ENCODE measurements around the gene APBA2.

Gene APBA2

DNA sequence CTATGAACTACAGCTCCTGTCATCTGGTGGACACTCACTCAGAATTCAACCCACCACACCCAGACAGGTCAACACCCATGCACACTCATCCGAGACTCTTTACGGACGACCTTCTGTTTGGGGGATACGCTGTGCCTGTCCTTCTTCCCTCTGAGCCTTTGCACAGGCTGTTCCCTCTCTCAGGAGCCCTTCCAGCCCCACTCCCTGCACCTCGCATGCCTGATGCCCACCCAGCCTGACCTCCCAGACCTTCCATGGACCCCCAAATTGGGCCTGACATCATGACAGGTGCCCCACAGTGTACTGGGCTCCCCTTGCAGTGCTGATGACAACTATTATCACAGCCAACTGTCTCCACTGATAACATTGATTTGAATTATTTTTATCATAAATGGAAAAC lies 248.0 kb downstream of the APBA2 start:
- DNase-seq (ENCODE audit: low read depth) = no peak

DNA sequence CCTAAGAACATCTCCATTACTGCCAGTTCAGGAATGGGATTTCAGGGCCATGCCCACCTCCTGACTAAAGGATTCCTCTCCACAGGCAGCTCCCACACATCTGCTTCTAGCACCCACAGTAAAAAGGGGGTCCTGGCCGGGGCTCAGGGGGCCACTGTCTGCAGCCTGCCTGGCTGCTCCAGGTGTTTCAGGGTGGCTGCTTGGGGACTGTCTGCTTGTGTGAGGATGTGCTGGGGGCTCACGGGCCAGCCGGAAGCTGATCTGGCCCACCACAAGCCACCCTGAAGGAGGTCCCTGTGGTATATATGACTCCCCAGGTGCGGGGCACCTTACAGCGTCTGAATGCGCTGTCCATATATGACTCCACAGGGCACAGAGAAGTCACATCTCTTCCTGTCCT lies 248.5 kb downstream of the APBA2 start:
- DNase-seq (ENCODE audit: low read depth) = no peak

DNA sequence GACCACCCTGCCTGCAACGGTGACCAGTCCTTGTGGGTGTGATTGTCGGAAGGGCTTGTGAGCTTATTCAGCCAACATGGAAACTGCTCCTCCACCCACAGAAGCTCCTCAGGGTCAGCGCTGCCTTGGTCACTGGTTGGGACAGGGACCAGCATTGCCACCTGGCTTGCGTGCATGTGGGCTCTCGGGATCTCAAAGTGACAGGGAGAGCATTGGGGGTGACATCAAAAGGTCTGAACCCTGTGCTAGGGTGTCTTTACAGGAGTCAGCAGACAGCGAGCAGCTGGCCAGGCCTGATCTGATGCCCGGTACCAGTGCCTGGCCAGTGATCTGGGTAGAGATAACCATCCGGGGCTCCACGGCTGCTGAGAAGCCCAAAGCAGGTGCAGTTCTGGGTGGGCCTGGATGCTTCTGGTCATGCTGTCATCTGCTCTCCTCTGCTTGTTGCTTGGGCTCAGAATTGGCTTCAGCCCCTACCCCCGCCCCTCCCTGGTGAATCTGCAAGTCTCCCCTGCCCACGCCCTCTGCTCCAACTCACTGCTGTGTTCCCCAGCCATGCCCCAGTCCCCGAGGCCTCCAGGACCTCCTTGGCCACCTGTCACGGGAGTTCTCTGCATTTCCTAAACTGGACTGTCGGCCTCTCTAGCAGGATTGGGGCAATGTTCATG lies 249.0 kb downstream of the APBA2 start:
- DNase-seq (ENCODE audit: low read depth) = no peak

DNA sequence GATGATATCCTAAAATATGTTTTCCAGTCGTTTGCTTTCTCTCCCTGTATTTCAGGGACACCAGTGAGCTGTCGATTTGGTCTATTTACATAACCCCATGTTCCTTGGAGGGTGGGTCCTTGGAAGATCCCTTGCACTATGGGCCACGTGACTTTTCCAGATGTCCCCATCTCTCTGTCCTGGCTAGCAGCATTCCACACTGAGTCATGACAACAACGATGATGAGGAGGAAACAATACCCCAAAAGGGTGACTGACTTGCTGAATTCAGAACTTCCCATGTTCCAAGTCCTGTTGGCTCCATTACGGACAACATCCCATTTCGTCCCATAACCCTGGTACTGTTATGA lies 249.5 kb downstream of the APBA2 start:
- DNase-seq (ENCODE audit: low read depth) = no peak

DNA sequence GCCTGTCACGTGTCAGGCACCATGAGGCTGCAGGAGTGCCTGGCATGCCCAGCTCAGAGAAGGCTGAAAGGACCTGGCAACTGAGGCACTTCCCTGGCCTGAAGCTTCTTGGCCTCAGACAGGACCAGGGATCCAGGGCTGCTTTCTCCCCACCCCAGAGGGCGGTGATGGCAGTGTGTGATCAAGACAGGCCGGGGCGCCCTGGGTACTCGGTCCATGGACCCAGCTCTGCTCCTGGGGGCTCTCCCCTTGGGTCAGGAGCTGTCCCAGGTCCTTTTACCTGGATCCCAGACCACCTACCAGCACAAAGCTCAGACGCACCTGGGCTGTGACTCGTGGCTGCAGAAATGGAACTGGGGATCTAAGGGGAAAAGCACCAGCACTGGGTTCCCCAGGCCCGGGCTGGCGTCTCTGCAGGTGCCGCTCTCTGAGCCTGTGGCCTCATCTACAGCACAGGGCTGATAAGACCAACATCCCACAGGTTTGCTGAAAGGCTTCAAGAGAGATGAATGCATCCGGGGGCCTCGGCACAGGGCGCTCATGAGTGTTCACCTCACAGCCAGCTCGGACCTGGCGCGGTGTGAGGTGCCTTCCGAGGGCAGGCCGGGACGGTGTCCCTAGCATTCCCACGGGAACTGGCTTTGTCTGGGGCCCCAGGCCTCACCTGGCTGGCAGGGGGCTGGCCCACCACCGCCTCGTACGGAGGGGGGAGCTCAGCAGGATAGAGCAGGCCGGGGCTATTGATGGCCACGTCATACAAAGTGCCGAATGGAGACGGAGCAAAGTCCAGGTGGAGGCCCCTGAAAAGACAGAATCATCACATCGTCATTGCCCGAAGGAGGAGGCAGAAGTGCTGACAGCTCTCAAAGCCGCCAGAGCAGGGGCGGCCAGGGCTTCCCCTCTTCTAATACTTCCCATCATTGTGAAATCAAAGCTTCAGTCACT lies 250.2 kb downstream of the APBA2 start:
- DNase-seq (ENCODE audit: low read depth) = no peak

DNA sequence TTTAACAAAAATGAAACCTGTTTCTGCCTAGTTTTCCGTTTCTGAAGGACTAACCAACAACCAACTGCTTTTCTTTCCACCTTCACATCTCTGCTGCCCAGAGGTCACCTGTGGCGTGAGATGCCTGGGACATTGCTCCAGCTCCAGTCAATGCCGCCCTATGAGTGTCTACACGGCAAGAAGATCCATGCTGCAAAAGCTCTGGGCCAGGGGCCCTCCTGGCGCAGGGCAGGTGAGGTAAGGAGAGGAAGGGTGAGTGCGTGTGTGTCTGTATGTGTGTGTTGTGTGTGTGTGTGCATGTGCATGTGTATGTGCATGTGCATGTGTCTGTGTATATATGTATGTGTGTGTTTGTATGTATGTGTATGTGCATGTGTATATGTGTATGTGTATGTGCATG lies 252.5 kb downstream of the APBA2 start:
- DNase-seq (ENCODE audit: low read depth) = no peak

DNA sequence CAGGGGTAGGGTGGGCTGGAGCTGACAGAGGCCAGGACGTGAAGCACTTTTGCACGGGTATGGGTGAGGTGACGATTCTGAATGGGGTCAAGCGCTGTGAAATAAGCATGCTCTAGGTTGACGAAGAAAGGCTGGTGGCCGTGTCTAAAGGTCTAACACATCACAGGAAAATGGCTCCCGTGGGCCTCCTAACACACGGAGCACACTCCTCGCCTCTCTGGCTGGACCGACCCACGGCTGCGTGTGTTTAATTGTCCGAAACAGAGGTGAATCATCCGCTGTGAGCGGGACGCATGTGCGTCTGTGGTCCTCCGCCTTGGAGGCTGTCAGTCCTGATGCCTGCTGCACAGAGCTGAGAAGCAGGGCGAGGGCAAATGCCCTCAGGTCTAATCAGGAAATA lies 253.3 kb downstream of the APBA2 start:
- no peak for DNase-seq (ENCODE audit: low read depth)

DNA sequence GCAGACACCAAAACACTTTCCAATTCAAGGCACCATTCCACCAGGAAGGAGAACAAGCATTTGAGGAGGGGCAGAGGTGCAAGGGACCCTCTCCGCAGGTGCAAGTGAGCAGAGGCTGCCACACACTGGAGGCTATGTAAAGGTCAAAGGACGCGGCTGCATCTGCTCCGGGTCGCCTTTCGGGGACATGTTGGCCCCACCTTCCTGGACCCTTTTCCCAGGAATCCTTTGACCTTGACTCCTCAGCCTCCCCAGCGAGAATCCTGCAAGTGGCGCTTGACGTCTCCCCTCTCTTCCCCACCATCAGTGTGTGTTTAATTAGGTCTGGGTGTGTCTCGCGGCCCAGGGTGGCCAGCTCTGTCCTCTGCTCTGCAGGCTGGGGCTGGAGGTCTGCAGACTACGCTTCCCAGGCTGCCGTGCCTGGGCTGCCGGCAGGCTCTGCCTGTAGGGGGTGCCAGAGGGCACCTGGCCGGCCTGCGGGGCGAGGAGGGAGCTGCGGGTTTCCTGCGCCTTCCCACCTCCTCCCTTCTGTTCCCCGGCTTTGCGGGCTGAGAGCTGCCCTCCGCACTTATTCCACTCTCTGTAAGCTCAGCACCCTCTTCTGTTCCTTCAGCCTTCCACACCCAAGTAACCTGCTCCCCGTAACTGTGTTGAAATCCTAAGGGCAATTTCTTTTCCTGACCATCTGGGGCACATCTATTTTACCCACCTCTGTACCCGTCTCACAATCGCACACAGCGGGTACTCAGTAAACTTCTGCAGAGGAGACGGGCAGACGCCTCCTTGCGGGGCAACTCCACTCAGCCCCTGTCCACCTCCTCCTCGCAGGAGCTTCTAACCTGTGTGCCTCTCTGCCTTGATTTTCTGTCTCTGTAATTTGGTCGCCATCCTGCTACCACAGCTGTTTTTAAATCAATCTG lies 254.0 kb downstream of the APBA2 start:
- peak; percentile 19 for DNase-seq (ENCODE audit: low read depth)

DNA sequence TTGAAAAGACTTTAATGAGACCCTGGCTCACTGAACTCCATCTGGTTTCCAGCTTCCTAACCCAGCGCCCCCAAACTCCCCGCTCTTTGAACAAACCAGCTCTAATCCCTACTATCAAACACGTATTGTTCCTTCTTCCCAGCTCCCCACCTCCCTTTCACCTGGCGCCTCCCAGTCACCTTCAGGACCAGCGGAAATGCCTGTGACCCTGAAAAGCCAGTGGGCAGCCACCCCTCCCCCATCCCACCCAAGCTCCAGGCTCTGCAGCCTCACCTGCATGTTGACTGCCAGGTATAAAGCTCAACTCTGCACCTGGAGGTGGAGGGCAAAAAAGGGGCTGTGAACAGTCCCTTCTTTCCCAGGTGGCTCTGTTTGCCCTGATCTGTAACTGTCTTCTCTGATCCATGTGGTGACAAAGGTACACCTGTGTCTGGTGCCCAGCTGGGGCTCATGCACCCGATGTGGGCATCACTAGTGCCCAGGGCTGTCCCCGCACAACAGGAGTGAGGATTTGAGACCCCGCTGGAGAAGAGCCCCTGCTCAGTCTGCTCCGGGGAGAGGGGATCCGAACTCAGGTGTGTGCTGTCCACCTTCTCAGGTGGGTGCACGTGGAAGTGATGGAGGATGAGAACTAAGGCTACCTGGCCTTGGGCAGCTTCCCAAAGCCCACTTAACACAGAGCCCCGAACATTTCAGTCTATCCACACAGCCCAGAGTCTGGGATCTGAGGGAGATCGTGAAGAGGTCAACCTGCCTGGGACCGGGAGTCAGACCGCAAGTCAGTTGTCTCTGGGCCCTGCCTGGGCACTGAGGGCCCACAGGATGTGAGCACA lies 254.9 kb downstream of the APBA2 start:
- no peak for DNase-seq (ENCODE audit: low read depth)

DNA sequence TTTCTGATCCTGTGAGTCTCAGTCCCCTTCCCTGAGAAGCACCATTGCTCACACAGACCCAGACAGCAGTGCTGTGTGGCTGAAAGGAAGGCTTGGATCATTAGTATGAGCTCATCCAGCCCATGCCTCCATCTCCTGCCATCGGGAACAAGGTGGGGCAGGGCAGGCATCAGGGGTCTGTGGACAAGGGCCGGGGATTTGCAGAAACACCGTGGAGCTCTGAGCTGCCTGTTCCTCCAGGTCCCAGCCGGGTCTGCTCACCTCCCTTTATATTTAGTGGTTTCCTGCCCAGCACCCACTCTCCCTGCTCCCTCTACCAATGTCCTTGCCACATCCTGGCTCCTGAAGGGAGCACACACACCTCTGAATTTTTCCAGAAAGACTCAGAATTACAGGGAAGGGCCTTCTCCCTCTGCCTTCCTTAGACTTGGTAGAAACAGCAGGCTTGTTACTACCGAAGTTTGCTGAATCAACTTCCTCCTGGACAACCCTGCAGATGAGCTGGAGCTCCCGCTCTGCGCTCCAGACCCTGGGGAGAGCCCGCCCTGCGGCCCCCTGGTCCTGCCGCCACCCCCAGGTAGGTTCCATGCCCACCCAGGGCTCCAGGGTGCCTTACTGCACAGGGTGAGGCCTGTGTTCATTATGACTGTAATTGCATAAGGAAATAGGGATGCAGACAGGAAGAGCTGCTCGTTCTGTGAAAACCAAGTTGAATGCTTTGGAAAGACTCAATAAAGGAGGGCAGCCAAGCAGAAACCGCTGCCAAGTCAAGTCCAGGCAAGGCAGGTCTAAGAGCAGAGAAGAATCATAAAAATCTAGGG lies 255.7 kb downstream of the APBA2 start:
- DNase-seq (ENCODE audit: low read depth) = no peak

DNA sequence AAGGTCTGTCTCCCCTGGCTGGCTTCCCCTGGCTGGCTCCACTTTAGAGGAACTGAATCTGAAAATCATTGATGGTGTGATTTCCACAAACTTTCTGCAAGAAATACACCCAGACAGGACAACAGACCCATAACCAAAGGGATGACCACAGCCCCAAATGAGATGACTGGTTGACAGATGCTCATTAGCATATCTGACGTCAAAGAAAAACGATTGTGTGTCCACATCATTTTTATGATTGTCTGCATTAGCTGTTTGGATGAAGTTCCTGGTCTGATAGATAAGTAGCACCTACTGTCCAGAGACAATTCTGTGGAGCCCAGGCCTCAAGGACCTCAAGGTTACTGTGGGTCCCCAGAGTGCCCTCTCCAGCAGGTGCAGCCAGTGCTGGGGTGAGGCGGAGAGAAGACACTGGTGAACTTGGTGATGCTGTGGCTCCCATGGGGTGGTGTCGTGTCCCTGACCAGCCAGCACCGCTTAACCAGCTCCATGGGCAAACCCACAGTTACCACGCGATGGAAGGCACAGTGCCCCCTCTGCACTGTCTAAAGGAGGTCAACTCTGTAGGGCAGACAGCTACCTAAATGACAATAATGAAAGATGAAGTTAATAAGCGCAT lies 256.5 kb downstream of the APBA2 start:
- no peak for DNase-seq (ENCODE audit: low read depth)

DNA sequence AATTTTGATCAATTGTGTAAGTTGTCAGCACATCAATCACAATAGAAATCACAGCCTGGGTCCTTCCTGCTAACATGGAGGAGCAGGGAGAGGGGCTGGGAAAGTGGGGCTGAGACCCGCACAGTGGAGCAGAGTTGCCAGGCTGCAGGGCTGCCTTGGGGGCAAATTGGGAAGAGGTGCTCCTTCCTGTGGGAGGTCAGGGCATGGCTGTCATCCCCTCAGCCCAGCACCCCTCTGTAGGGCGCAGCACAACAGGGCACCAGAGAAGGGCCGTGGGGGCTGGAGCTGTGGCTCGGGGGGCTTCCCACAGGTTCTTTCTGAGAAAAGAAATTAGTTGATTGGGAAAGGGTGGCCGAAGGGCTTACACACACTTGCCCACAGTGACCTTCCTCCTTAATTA lies 257.5 kb downstream of the APBA2 start:
- DNase-seq (ENCODE audit: low read depth) = no peak

DNA sequence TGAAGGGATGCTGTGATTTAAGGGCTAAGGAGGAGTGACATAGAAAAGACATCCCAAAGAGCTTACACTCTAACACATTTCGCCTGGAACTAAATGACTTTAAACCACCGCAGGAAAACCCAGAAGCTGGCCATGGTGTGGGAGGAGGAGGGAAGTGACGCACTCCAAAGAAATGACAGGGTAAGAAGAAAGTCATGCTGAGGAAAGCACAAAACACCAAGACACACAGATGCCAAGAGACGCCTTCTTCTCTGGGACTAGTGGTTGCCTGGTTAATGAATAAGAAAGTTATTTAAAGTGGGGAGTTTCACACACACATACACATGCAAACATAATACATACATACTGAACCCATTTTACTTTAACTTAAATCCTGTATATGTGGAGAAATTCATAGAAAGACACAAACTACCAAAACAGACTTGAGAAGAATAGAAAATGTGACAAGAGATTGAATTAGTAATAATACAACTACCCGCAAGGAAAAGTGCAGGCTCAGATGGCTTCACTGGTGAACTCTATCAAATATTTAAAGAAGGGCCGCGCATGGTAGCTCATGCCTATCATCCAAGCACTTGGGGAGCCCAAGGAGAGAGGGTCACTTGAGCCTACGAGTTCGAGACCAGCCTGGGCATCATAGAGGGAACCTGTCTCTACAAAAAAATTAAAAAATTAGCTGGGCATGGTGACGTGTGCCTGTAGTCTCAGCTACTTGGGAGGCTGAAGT lies 258.3 kb downstream of the APBA2 start:
- no peak for DNase-seq (ENCODE audit: low read depth)

DNA sequence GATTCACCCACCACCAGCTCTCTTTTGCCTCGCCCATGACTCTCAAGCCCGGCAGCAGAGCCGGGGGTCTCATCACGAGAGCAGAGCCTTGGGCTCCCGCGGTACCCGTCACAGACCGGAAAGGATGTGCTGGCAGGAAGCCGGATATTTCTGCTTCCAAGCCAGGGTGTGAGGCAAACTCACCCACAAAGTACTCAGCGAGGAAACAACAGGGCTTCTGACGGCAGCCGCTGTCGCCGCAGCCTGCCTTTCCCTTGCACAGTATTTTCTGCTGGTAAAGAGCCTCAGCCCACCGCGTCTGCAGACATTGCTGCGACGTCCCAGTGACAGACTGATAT lies 263.9 kb downstream of the APBA2 start:
- no peak for DNase-seq (ENCODE audit: low read depth)

DNA sequence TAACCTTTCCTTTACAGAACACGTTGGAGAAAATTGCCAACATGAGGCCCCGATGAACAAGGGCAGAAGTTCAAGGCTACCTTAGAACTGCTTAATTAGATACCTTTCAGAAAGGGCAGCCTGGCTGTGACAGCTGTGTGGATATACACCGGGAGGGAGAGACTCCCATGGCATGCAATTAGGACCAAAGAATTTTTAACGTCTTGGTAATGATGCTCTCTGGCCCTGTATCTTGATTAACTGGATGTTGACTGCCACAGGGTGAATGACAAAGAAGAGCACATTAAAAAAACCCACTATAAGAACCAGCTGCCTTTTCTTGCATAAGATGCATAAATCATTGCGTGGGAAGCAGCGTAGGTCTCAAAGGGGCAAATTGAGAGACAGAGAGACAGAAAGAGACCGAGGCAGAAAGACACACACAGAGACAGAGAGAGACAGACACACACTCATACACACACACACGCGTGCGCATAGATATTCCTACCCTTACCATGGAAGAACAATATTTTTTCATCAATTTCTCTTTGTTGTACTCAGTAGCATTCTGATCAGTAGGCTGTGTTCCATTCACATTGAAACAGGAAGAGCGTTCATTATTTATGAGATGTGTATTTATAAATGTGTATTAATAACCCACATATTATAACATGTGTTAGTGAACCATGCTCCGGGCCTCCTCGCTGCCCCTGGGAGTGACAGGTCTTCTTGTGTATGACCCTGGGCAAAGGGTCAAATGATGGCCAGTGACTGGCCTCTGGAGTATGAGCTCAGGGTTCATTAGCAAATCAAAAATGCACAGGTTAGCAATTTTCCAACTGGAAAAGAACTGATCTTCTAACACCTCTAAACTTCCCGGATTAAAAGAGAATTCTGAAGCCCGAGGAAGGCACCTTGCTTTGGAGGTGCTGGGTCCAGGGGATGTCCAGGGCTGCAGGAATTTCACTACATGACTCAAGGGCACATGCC lies 265.0 kb downstream of the APBA2 start:
- DNase-seq (ENCODE audit: low read depth) = no peak

DNA sequence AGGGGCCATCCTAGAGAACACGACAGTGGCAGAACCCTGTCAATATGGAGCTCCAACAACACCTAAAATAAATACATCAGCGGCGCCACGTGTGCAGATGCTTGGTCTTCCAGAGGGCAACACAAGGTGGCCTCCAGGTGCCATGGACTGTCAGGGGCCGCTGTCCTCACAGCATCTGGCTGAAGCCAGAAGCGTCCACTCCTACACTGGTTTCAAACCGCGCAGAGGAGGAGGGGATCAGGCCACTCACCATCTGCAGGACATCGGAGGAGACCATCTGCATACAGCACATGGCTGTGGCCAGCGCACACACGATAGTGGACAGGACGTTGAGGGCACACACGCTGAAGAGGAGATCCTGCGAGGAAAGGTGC lies 265.7 kb downstream of the APBA2 start:
- no peak for DNase-seq (ENCODE audit: low read depth)

DNA sequence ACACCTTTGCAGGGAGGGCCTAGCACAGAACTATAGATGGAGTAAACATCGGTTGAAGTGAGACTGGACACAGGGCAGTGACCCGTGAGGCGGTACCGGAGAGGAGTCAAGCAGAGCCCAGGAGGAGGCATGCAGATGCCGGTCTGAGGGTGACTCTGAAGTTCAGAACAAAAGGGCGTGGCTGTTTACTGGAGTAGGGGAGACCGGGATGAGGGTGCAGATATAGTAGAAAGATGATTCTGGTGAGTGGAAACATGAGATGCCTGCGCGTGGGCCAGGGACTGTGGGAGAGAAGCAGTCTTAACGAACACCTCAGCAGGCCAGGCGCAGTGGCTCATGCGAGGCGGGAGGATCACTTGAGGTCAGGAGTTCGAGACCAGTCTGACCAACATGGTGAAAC lies 270.7 kb downstream of the APBA2 start:
- DNase-seq (ENCODE audit: low read depth) = no peak

DNA sequence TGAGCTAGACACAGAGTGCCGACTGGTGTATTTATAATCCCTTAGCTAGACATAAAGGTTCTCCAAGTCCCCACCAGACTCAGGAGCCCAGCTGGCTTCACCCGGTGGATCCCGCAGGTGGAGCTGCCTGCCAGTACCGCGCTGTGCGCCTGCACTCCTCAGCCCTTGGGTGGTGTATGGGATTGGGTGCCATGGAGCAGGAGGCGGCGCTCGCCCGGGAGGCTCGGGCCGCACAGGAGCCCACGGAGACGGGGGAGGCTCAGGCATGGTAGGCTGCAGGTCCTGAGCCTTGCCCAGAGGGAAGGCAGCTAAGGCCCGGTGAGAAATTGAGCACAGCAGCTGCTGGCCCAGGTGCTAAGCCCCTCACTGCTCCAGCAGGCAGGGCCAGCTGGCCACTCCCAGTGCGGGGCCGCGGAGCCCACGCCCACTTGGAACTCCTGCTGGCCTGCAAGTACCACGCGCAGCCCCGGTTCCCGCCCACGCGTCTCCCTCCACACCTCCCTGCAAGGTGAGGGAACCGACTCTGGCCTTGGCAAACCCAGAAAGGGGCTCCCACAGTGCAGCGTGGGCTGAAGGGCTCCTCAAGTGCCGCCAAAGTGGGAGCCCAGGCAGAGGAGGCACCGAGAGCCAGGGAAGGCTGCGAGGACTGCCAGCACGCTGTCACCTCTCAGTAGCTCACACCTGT lies 274.1 kb downstream of the APBA2 start:
- no peak for DNase-seq (ENCODE audit: low read depth)

All from stimulated activated CD8-positive, alpha-beta memory T cell treated with anti-CD3 and anti-CD28 coated beads, Interleukin-12 subunit alpha, Interleukin-12 subunit beta, amount 100 ng/mL, for 4 hours (primary cell).